ENCODE data around the gene BTNL3.

DNA sequence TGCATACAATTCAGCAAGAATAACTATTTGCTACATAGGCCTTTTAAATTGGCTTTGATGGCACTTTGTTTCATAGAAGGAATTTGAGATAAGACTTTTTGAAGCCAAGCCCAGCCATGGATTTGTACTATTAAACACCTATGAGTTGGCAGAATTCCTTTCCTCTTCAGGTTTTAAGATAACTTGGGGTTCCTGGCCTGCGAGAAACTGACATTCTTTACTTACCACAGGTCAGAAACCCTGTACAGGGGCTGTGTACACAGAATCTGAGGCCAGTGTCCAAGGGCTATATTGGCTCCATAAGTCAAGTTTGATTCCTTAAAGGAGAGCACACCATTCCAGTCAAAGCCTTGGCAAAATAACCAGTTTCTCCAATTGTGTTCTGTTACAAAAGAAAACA is 10.8 kb upstream of the BTNL3 start:
- TF ChIP-seq EZH2 (IDR thresholded peaks at IDR 0.05): no peak
- TF ChIP-seq, protein P1, sequence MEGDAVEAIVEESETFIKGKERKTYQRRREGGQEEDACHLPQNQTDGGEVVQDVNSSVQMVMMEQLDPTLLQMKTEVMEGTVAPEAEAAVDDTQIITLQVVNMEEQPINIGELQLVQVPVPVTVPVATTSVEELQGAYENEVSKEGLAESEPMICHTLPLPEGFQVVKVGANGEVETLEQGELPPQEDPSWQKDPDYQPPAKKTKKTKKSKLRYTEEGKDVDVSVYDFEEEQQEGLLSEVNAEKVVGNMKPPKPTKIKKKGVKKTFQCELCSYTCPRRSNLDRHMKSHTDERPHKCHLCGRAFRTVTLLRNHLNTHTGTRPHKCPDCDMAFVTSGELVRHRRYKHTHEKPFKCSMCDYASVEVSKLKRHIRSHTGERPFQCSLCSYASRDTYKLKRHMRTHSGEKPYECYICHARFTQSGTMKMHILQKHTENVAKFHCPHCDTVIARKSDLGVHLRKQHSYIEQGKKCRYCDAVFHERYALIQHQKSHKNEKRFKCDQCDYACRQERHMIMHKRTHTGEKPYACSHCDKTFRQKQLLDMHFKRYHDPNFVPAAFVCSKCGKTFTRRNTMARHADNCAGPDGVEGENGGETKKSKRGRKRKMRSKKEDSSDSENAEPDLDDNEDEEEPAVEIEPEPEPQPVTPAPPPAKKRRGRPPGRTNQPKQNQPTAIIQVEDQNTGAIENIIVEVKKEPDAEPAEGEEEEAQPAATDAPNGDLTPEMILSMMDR (IDR thresholded peaks at IDR 0.05): no peak
- TF ChIP-seq EZH2phosphoT487 (IDR thresholded peaks at IDR 0.05): no peak
